ENCODE results near the gene NUDT1. TPM values are rescaled to one million over a fixed set of nuclear protein-coding genes. Genes with fewer than 3 reads are reported as not detected.
A peak's percentile ranks its signal among the peaks of the same experiment; 100 is the strongest.

The NUDT1 gene
- total RNA-seq, 1 donor from 2014 or later = 12.0 TPM

GRCh38 chr7:2259480-2259879 lies 17.5 kb downstream of the NUDT1 start:
- Mint-ChIP-seq H3K27ac (ENCODE audit: unreplicated experiment) (peak overlapping the region; percentile 85), H3K36me3 (ENCODE audit: low read depth, unreplicated experiment) (peaks cover 22% of the 10 kb centered on the region), H3K4me1 (ENCODE audit: low read depth, unreplicated experiment) (peaks cover 3% of the 10 kb centered on the region), H3K4me3 (ENCODE audit: unreplicated experiment) (no peak overlapping the region), H3K9me3 (ENCODE audit: unreplicated experiment) (no peaks in the 10 kb centered on the region), H3K27me3 (ENCODE audit: low read depth, unreplicated experiment) (peaks cover 7% of the 10 kb centered on the region)
- H3K4me3 ChIP-seq (ENCODE audit: insufficient read depth, low read depth, low read length) = no peak overlapping the region
- FAIRE-seq (no peak), DNase-seq (ENCODE audit: low read depth) (no peak)
- H3K36me3 ChIP-seq (ENCODE audit: insufficient read depth, low read length) = peaks cover 2% of the 10 kb centered on the region
- H3K27me3 ChIP-seq (ENCODE audit: insufficient read depth, low read length) = no peaks in the 10 kb centered on the region
- peaks cover 14% of the 10 kb centered on the region for H3K4me1 ChIP-seq (ENCODE audit: insufficient read depth, low read length)
- no peak overlapping the region for H3K4me2 ChIP-seq (ENCODE audit: low read length)
- peaks cover 29% of the 10 kb centered on the region for H4K20me1 ChIP-seq (ENCODE audit: insufficient read depth, low read length)
- H3K79me2 ChIP-seq (ENCODE audit: insufficient read depth, low read length) = no peaks in the 10 kb centered on the region
- no peak overlapping the region for H3K27ac ChIP-seq (ENCODE audit: low read depth, low read length)
- H2AFZ ChIP-seq (ENCODE audit: low read depth, low read length) = no peak overlapping the region
- TF ChIP-seq EZH2 (IDR thresholded peaks at IDR 0.05; ENCODE audit: insufficient read depth, low read length) (no peak), CTCF (IDR thresholded peaks at IDR 0.05; ENCODE audit: insufficient read depth, low read depth, low read length) (no peak)
- no peaks in the 10 kb centered on the region for H3K9me3 ChIP-seq (ENCODE audit: insufficient read depth, low read depth, low read length)
- no peak overlapping the region for H3K9ac ChIP-seq (ENCODE audit: low read length)

GRCh38 chr7:2260820-2261219 lies 18.8 kb downstream of the NUDT1 start:
- no peaks in the 10 kb centered on the region for H3K9me3 Mint-ChIP-seq (ENCODE audit: unreplicated experiment)
- Histone ChIP-seq H3K4me3 (ENCODE audit: insufficient read depth, low read depth, low read length) (no peak overlapping the region), H3K9ac (ENCODE audit: low read length) (no peak overlapping the region), H3K27ac (ENCODE audit: low read depth, low read length) (no peak overlapping the region), H3K79me2 (ENCODE audit: insufficient read depth, low read length) (no peaks in the 10 kb centered on the region), H3K27me3 (ENCODE audit: insufficient read depth, low read length) (no peaks in the 10 kb centered on the region), H3K4me1 (ENCODE audit: insufficient read depth, low read length) (peaks cover 6% of the 10 kb centered on the region), H2AFZ (ENCODE audit: low read depth, low read length) (no peak overlapping the region), H3K4me2 (ENCODE audit: low read length) (no peak overlapping the region), H3K9me3 (ENCODE audit: insufficient read depth, low read depth, low read length) (no peaks in the 10 kb centered on the region), H3K36me3 (ENCODE audit: insufficient read depth, low read length) (peaks cover 2% of the 10 kb centered on the region), H4K20me1 (ENCODE audit: insufficient read depth, low read length) (peaks cover 17% of the 10 kb centered on the region)
- peaks cover 7% of the 10 kb centered on the region for H3K27me3 Mint-ChIP-seq (ENCODE audit: low read depth, unreplicated experiment)
- H3K4me3 Mint-ChIP-seq (ENCODE audit: unreplicated experiment) = no peak overlapping the region
- DNase-seq (ENCODE audit: low read depth) = no peak
- no peak overlapping the region for H3K27ac Mint-ChIP-seq (ENCODE audit: unreplicated experiment)
- FAIRE-seq = no peak
- peaks cover 19% of the 10 kb centered on the region for H3K36me3 Mint-ChIP-seq (ENCODE audit: low read depth, unreplicated experiment)
- no peak for TF ChIP-seq CTCF (IDR thresholded peaks at IDR 0.05; ENCODE audit: insufficient read depth, low read depth, low read length)
- TF ChIP-seq EZH2 (IDR thresholded peaks at IDR 0.05; ENCODE audit: insufficient read depth, low read length) = no peak
- H3K4me1 Mint-ChIP-seq (ENCODE audit: low read depth, unreplicated experiment) = no peaks in the 10 kb centered on the region

- no peak for DNase-seq (ENCODE audit: low read depth)
- H3K4me1 Mint-ChIP-seq (ENCODE audit: low read depth, unreplicated experiment) = no peaks in the 10 kb centered on the region
- H3K4me3 Mint-ChIP-seq (ENCODE audit: unreplicated experiment) = no peak overlapping the region
- H3K9ac ChIP-seq (ENCODE audit: low read length) = no peak overlapping the region
- H3K27ac ChIP-seq (ENCODE audit: low read depth, low read length) = no peak overlapping the region
- no peak overlapping the region for H3K27ac Mint-ChIP-seq (ENCODE audit: unreplicated experiment)
- H3K4me3 ChIP-seq (ENCODE audit: insufficient read depth, low read depth, low read length) = no peak overlapping the region
- H3K79me2 ChIP-seq (ENCODE audit: insufficient read depth, low read length) = no peaks in the 10 kb centered on the region
- no peaks in the 10 kb centered on the region for H3K27me3 ChIP-seq (ENCODE audit: insufficient read depth, low read length)
- no peaks in the 10 kb centered on the region for H3K9me3 Mint-ChIP-seq (ENCODE audit: unreplicated experiment)
- H3K4me1 ChIP-seq (ENCODE audit: insufficient read depth, low read length) = peaks cover under 1% of the 10 kb centered on the region
- peaks cover 10% of the 10 kb centered on the region for H4K20me1 ChIP-seq (ENCODE audit: insufficient read depth, low read length)
- H3K27me3 Mint-ChIP-seq (ENCODE audit: low read depth, unreplicated experiment) = peaks cover 6% of the 10 kb centered on the region
- peaks cover 15% of the 10 kb centered on the region for H3K36me3 Mint-ChIP-seq (ENCODE audit: low read depth, unreplicated experiment)
- peaks cover 2% of the 10 kb centered on the region for H3K36me3 ChIP-seq (ENCODE audit: insufficient read depth, low read length)
- TF ChIP-seq CTCF (IDR thresholded peaks at IDR 0.05; ENCODE audit: insufficient read depth, low read depth, low read length) = no peak
- TF ChIP-seq EZH2 (IDR thresholded peaks at IDR 0.05; ENCODE audit: insufficient read depth, low read length) = no peak
- H3K9me3 ChIP-seq (ENCODE audit: insufficient read depth, low read depth, low read length) = no peaks in the 10 kb centered on the region
- no peak overlapping the region for H2AFZ ChIP-seq (ENCODE audit: low read depth, low read length)
- no peak for FAIRE-seq
- H3K4me2 ChIP-seq (ENCODE audit: low read length) = no peak overlapping the region
Measured at GRCh38 chr7:2261611-2262010, 19.6 kb downstream of the NUDT1 start.

Data from astrocyte (in vitro differentiated cells and primary cell).